Astrocyte of the hippocampus (primary cell): ENCODE measurements around the gene UGT1A10.
A peak's percentile ranks its signal among the peaks of the same experiment; 100 is the strongest.
"Not testable (repeated sequence)": the region's sequence is repeated elsewhere in the genome, so short reads cannot be mapped to it uniquely, and the experiment has no call there.

Source experiments
- DNase-seq: peaks from one replicate; pipeline ENCODE4 v3.0.0; 2011; ENCODE audit warnings: low read depth, low spot score

UGT1A10 gene

DNA sequence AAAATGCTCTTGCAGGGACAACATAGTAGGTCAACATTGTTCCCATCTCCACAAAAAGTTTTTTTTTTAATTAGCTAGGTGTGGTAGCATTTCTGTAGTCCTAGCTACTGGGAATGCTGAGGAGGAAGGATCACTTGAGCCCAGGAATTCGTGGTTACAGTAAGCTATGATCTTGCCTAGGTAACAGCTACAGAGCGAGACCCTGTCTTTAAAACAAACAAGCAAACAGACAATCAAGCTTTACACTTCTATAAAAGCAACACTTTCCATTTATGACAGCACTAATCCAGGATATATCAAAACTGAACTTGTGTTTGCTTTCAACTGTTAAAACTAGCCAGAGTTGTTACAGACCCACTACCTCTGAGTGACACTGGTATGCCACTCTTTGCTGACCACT lies 104.6 kb downstream of the UGT1A10 start:
- DNase-seq: peak; percentile 4

DNA sequence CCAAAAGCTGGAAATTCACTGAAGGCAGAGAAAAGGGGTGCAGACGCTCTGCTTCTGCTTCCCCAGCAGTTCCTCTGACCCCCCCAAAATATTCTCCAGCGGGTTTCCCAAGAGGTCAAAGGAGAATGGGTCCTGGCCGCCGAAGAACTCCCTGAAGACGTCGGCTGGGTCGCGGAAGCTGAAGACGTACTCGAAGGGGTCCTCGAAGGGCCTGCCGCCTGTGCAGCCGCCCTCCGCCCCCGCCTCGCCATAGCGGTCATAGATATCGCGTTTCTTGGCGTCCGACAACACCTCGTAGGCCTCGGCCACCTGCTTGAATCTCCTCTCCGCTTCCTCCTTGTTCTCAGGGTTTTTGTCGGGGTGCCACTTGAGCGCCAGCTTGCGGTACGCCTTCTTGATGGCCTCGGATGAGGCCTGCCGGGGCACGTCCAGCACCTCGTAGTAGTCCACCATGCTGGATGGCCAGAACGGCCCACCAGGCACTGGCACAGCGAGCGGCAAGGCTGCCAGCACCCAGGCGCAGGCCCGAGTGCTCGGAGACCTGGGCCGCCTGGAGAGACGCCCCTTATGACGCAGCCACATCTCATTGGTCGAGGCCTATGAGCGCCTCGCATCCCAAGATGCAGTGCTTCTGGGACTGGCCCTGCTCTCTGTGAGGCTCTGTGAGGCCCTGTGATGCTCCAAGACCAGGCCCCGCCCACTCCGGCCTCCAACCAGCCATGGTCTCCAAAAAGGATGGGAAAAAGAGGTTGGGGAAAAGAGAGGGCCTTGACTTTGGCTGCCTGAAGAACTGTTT lies 107.4 kb downstream of the UGT1A10 start:
- DNase-seq: no peak

DNA sequence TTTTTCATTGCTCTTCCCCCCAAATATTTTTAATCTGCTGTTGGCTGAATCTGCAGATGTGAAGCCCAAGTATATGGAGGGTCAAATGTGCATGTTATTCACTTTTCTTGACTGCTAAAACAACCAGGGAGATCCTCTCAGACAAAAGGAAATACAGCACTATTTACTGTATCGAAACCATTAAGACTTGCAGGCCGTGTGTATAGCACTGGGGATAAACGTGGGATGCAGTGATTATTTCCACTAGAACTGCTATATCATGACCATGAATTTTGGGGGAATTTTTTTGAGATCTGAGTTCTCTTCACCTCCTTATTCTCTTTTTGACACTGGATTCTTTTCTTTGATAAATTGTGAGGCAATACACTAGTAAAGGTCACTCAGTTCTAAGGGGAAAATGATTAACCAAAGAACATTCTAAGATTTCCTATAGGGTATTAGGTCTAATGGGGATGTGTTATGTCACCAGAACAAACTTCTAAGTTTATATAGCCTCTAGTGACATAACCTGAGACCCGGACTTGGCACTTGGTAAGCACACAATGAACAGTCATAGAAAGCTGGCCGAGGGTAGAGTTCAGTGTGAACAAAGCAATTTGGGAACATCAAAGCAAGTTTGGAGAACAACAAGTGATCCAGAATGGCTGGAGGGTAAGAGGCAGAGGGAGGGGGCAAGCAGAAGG lies 109.0 kb downstream of the UGT1A10 start:
- no peak for DNase-seq

DNA sequence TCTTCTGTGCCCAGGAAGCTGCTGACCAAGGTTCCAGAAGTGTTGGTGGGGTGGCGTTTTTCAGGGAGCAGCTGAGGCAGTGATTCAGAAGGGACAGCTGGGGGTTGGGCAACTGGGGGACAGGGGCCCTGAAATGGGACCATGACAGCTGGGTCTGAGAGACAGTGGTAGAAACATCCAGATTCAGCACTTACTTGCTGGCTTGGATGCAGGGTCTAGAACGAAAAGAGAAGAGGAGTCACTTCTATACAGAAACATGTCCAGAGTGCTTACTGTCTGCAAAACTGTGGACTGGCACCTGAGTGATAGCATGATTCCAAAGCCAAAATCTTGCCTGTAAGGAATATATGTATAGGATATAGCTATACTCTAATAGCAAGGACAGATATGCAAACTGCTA lies 109.6 kb downstream of the UGT1A10 start:
- not testable (repeated sequence) for DNase-seq

DNA sequence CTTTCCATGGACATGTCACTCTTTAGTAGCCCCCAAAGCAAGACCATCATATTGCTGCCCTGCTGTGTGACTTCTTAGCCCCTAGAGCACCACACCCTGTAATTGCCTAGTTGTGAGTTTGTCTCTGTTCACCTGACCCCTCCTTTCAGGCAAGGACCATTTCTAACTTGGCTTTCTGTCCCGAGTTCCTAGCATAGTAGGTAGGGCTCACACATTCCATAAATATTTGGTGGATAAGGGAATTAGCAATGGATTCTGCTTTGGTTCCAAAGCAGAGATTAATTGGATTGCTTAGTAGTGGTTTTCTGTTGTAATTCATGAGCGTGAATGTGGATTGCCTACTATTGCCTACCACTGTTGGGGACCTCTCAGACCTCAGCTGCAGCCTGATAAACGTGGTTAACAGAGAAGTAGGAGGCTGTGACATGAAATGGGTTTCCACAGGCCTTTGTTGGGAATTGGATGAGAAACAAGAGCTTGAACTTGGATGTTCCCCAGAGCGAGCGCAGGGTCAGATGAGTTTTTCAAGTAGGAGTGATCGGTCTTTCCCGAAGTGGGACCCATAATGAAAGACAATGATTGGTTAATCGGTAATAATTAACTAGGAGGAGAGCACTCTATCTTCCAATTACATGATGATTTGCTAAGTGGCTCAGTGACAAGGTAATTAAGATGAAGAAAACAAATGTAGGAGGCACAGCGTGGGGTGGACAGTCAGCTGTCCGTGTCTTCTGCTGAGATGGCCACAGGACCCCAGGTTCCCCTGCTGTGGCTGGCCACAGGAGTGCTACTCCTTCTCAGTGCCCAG lies 110.4 kb downstream of the UGT1A10 start:
- peak; percentile 58 for DNase-seq

DNA sequence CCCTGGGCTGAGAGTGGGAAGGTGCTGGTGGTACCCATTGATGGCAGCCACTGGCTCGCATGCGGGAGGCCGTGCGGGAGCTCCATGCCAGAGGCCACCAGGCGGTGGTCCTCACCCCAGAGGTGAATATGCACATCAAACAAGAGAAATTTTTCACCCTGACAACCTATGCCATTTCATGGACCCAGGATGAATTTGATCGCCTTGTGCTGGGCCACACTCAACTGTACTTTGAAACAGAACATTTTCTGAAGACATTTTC lies 111.0 kb downstream of the UGT1A10 start:
- no peak for DNase-seq

DNA sequence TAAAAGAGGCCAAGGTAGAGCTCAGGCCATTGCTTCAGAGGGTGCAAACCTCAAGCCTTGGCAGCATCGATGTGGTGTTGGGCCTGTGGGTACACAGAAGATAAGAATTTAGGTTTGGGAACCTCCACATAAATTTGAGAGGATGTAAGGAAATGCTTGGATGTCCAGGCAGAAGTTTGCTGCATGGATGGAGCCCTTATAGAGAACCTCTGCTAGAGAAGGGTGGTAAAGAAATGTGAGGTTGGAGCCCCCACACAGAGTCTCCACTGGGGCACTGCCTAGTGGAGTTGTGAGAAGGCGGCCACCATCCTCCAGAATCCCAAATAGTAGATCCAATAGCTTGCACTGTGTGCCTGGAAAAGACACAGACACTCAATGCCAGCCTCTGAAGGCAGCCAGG lies 114.4 kb downstream of the UGT1A10 start:
- DNase-seq: not testable (repeated sequence)

DNA sequence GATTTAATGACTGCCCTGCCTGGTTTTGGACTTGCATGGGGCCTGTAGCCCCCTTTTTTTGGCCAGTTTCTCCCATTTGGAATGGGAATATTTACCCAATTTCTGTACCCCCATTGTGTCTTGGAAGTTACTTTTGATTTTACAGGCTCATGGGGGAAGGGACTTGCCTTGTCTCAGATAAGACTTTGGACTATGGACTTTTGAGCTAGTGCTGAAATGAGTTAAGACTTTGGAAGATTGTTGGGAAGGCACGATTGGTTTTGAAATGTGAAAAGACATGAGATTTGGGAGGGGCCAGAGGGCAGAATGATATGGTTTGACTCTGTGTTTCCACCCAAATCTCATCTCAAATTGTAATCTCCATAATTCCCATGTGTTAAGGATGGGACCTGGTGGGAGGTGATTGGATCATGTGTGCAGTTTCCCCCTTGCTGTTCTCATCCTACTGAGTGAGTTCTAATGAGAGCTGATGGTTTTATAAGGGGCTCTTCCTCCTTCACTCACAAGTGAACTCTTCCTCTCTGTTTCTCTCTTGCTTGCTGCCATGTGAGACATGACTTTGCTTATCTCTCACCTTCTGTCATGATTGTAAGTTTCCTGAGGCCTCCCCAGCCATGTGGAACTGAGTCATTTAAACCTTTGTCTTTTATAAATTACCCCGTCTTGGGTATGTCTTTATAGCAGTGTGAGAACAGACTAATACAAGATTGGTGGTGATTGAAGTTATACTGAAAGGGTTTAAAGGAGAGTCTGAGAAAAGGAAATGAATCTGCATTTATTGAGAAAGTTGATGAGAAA lies 115.2 kb downstream of the UGT1A10 start:
- not testable (repeated sequence) for DNase-seq

DNA sequence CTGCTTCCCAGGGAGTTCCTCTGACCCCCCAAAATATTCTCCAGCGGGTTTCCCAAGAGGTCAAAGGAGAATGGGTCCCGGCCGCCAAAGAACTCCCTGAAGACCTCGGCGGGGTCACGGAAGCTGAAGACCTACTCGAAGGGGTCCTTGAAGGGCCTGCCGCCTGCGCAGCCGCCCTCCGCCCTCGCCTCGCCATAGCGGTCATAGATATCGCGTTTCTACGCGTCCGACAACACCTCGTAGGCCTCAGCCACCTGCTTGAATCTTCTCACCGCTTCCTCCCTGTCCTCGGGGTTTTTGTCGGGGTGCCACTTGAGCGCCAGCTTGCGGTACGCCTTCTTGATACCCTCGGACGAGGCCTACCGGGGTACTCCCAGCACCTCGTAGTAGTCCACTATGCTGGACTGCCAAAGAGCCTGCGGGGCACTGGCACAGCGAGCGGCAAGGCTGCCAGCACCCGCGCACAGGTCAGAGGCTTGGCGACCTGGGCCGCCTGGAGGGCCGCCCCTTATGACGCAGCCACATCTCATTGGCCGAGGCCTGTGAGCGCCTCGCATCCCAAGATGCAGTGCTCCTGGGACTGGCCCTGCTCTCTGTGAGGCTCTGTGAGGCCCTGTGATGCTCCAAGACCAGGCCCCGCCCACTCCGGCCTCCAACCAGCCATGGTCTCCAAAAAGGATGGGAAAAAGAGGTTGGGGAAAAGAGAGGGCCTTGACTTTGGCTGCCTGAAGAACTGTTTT lies 118.8 kb downstream of the UGT1A10 start:
- DNase-seq: no peak

DNA sequence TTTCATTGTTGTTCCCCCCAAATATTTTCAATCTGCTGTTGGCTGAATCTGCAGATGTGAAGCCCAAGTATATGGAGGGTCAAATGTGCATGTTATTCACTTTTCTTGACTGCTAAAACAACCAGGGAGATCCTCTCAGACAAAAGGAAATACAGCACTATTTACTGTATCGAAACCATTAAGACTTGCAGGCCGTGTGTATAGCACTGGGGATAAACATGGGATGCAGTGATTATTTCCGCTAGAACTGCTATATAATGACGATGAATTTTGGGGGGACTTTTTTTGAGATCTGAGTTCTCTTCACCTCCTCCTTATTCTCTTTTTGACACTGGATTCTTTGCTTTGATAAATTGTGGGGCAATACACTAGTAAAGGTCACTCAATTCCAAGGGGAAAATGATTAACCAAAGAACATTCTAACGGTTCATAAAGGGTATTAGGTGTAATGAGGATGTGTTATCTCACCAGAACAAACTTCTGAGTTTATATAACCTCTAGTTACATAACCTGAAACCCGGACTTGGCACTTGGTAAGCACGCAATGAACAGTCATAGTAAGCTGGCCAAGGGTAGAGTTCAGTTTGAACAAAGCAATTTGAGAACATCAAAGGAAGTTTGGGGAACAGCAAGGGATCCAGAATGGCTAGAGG lies 120.3 kb downstream of the UGT1A10 start:
- DNase-seq: no peak

DNA sequence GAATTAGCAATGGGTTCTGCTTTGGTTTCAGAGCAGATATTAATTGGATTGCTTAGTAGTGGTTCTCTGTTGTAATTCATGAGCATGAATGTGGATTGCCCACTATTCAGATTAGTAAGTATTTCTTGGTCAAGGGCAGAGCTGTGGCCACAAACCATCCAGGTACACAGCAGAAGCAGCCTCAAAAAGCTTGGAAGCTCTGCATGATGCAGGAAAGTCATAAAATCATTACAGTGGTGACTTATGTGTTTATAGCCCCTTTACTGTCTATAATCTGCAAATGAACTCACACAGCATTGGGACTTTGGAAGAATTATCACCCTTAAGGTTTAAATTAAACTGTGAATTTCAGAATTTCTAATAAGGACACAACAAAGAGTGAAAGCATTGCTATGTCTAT lies 121.9 kb downstream of the UGT1A10 start:
- DNase-seq: no peak

DNA sequence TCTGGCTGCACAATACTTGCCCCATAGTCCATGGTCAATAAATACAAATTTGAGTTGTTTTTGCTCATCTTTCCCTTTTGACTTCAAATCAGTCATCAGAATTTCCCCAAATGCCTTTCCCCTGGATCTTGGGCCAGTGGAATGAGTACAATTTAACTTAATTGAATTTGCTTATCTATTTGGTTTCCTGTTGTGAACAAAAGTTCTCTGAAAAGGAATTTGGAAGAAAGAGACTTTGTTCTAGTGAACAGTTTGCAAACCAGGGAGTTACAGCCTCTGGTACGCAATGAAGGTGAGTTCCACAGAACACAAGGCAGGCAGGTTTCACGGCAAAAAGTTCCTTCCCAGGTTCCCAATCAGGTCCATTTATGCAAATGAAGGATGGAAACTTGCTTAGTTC lies 122.6 kb downstream of the UGT1A10 start:
- no peak for DNase-seq

DNA sequence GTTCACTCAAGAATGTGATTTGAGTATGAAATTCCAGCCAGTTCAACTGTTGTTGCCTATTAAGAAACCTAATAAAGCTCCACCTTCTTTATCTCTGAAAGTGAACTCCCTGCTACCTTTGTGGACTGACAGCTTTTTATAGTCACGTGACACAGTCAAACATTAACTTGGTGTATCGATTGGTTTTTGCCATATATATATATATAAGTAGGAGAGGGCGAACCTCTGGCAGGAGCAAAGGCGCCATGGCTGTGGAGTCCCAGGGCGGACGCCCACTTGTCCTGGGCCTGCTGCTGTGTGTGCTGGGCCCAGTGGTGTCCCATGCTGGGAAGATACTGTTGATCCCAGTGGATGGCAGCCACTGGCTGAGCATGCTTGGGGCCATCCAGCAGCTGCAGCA lies 123.8 kb downstream of the UGT1A10 start, which contains the start of gene UGT1A1:
Gene UGT1A1 (plus strand): TSS at position 228 of the 400 bp plus-strand sequence. CDS start 18 bp downstream, at position 246.
- DNase-seq: no peak

DNA sequence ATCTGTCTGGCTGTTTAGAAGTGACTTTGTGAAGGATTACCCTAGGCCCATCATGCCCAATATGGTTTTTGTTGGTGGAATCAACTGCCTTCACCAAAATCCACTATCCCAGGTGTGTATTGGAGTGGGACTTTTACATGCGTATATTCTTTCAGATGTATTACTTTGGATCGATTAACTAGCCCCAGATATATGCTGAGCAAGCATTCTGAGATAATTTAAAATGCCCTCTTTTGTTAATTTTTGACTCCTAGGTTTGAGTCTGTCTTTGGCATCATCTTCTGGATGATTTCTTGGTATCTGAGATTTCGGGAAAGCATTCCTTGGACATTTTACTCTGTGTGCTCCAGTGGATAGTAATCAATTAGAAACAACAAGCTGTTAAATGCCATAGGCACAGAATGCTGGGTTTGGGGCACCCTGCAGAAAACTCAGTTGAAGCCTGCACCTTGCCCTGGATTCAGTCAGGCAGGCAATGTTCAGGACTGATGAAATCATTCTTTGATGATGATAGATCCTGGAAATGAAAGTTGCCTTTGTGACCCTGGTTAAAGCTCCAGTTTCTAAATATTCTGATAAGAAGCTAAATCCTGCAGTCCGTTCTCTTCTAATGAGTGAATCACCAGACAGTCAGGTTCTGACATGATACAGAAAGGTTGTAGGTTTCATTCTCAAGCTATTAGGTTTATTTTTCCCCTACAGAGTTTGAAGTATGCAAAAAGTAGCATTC lies 125.0 kb downstream of the UGT1A10 start:
- DNase-seq: no peak

DNA sequence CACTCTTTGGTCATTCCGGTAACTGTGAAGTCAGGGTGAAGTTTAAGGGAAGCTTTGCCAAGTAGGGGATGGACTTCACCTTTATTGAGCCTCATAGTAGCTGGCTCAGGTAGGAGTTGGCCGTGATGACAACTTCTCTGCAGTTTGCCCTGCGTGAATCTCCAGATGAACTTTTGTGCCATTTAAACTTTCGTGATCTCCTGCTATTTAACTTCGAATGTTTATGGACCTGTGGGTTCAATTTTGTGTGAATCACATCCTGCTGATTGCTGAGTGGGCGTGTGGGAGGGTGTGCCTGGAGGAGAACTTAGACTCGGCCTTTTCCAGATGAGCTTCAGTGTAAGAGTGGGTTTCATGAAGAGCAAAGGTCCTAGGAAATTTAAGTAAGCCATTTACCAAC lies 128.0 kb downstream of the UGT1A10 start:
- DNase-seq: peak; percentile 3

DNA sequence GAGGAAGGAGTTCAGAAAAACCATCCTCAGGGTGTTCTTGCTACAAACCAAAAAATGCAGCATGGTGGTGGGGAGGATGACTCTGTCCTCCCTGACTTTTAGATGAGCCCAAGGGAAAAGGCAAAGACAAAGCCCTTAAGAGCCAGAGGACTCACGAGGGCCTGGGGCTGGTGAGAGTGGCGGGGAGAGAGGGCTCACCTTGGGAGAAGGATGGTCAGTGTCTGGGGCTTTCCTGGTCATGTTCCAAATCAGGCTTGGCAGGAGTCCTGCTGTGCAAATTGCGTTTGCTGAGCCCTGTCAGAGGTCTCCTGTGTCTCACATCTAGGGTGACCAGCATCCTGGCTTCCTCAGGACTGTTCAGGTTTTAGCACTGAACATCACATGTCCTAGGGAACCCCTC lies 128.5 kb downstream of the UGT1A10 start:
- DNase-seq: no peak

DNA sequence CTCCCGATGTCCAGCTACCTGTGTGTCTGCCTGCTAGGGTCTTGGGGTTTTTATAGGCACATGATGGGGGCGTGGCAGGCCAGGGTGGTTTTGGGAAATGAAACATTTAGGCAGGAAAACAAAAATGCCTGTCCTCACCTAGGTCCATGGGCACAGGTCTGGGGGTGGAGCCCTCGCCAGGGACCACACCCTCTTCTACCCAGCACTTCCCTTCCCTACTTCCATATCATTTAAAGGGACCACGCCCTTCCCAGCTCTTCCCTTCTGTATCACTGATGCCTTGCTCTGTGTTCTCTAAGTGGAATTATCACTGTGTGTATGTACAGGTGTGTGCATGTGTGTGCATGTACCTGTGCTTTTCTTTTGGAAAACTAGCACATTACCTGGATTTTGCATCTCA lies 130.2 kb downstream of the UGT1A10 start:
- no peak for DNase-seq

DNA sequence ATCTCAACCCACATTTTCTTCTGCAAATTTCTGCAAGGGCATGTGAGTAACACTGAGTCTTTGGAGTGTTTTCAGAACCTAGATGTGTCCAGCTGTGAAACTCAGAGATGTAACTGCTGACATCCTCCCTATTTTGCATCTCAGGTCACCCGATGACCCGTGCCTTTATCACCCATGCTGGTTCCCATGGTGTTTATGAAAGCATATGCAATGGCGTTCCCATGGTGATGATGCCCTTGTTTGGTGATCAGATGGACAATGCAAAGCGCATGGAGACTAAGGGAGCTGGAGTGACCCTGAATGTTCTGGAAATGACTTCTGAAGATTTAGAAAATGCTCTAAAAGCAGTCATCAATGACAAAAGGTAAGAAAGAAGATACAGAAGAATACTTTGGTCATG lies 131.8 kb downstream of the UGT1A10 start:
- no peak for DNase-seq

DNA sequence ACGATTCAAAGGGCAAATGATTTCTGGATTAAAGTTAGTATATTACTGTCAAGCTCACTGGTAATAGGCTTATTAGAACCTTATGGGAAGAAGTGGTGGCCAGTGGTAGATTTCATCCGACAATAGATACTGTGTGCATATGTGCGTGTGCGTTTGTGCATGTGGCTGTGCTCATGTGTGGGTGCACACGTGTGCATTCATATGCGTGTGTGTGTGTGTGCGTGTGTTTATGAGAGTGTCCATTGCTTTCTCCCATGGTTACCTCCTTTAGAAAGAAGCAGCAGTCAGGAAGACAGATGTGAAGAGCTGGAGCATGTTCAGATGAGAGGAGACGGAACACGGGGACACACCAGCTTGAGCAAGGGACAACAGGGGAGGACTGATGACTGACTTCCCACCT lies 133.0 kb downstream of the UGT1A10 start:
- no peak for DNase-seq

DNA sequence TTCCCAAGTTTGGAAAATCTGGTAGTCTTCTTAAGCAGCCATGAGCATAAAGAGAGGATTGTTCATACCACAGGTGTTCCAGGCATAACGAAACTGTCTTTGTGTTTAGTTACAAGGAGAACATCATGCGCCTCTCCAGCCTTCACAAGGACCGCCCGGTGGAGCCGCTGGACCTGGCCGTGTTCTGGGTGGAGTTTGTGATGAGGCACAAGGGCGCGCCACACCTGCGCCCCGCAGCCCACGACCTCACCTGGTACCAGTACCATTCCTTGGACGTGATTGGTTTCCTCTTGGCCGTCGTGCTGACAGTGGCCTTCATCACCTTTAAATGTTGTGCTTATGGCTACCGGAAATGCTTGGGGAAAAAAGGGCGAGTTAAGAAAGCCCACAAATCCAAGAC lies 135.9 kb downstream of the UGT1A10 start:
- no peak for DNase-seq
